Esophagus mucosa (tissue), 1 donor: ENCODE results near the gene IMPACT. TPM values are rescaled to one million over a fixed set of nuclear protein-coding genes. Genes with fewer than 3 reads are reported as not detected.
A peak's percentile ranks its signal among the peaks of the same experiment; 100 is the strongest.

Experiments
- ATAC-seq: fragments of 200-7000 bp; cut with Tn5 transposase; one replicate; pipeline ENCODE4 v1.9.1; 2020
- total RNA-seq: library from RNA; stranded (reverse); gene quantifications from one replicate; pipeline ENCODE4 v1.2.4, GENCODE V29; 2023
- donor health status: DM: yes; HTN: yes; CAD: no.

Gene IMPACT
- 31.2 TPM for total RNA-seq

- ATAC-seq, result peak; percentile 95
These were observed at the start of gene IMPACT for GRCh38 chr18:24426398-24427294. Gene IMPACT (plus strand): TSS chr18:24426670. CDS start chr18:24426757, 87 bp downstream.

- ATAC-seq, result no peak
These were observed 47.9 kb upstream of the IMPACT start for GRCh38 chr18:24378598-24378997.

GRCh38 chr18:24380163-24380747 lies 46.2 kb upstream of the IMPACT start:
- no peak for ATAC-seq

GRCh38 chr18:24381126-24381525 lies 45.3 kb upstream of the IMPACT start:
- no peak for ATAC-seq

- ATAC-seq, result no peak
These were observed 39.8 kb upstream of the IMPACT start for GRCh38 chr18:24386681-24387080.

- no peak for ATAC-seq
These were observed 37.5 kb upstream of the IMPACT start for GRCh38 chr18:24388957-24389356.

- no peak for ATAC-seq
These were observed 31.2 kb upstream of the IMPACT start for GRCh38 chr18:24395049-24395795.

GRCh38 chr18:24396082-24396633 lies 30.3 kb upstream of the IMPACT start:
- no peak for ATAC-seq

- ATAC-seq, result peak; percentile 29
These were observed 29.3 kb upstream of the IMPACT start for GRCh38 chr18:24397131-24397693.

- ATAC-seq, result peak; percentile 99
These were observed 28.6 kb upstream of the IMPACT start, which contains the start of gene OSBPL1A for GRCh38 chr18:24397694-24398368. Gene OSBPL1A (minus strand): TSS chr18:24397824. CDS start chr18:24377533, 20,291 bp downstream.

- ATAC-seq, result peak; percentile 75
These were observed 27.9 kb upstream of the IMPACT start for GRCh38 chr18:24398540-24398939.

- ATAC-seq, result no peak
These were observed 25.9 kb upstream of the IMPACT start for GRCh38 chr18:24400587-24400986.

- ATAC-seq, result no peak
These were observed 24.2 kb upstream of the IMPACT start for GRCh38 chr18:24402209-24402785.

- no peak for ATAC-seq
These were observed 23.4 kb upstream of the IMPACT start for GRCh38 chr18:24403076-24403475.

GRCh38 chr18:24404591-24404990 lies 21.9 kb upstream of the IMPACT start:
- no peak for ATAC-seq

- ATAC-seq, result no peak
These were observed 18.0 kb upstream of the IMPACT start for GRCh38 chr18:24408496-24408895.

- ATAC-seq, result no peak
These were observed 13.3 kb upstream of the IMPACT start for GRCh38 chr18:24413148-24413547.

GRCh38 chr18:24414349-24415003 lies 12.0 kb upstream of the IMPACT start:
- ATAC-seq, result no peak

GRCh38 chr18:24417480-24417879 lies 9.0 kb upstream of the IMPACT start:
- no peak for ATAC-seq

GRCh38 chr18:24420551-24420950 lies 5.9 kb upstream of the IMPACT start:
- ATAC-seq, result no peak

GRCh38 chr18:24421831-24422230 lies 4.6 kb upstream of the IMPACT start:
- no peak for ATAC-seq
